ENCODE data around the gene DLST.

The DLST gene

GRCh38 chr14:74934476-74935359, 53.0 kb downstream of the DLST start:
- ATAC-seq, result no peak
- TF ChIP-seq OSR1 (CRISPR knock-in tag; IDR thresholded peaks at IDR 0.05) (no peak), ZNF565 (CRISPR knock-in tag; conservative IDR thresholded peaks at IDR 0.05; ENCODE audit: low read depth) (no peak), SNAI2 (CRISPR knock-in tag; IDR thresholded peaks at IDR 0.05) (no peak), BACH2 (CRISPR knock-in tag; IDR thresholded peaks at IDR 0.05; ENCODE audit: borderline replicate concordance) (no peak), PATZ1 (CRISPR knock-in tag; IDR thresholded peaks at IDR 0.05; ENCODE audit: borderline replicate concordance) (no peak), ZNF70 (CRISPR knock-in tag; IDR thresholded peaks at IDR 0.05) (no peak), TSHZ2 (CRISPR knock-in tag; IDR thresholded peaks at IDR 0.05) (no peak), CSDC2 (CRISPR knock-in tag; IDR thresholded peaks at IDR 0.05) (no peak), RARB (CRISPR knock-in tag; IDR thresholded peaks at IDR 0.05) (no peak), CSRNP3 (CRISPR knock-in tag; IDR thresholded peaks at IDR 0.05) (no peak), POU6F1 (CRISPR knock-in tag; IDR thresholded peaks at IDR 0.05; ENCODE audit: borderline replicate concordance, low read depth) (no peak), ZNF8 (CRISPR knock-in tag; IDR thresholded peaks at IDR 0.05) (no peak), ZFP30 (CRISPR knock-in tag; IDR thresholded peaks at IDR 0.05) (no peak), ZC3H10 (CRISPR knock-in tag; IDR thresholded peaks at IDR 0.05) (no peak)

- no peak for ATAC-seq
- TF ChIP-seq CSDC2 (CRISPR knock-in tag; IDR thresholded peaks at IDR 0.05), result no peak
- no peak for TF ChIP-seq SNAI2 (CRISPR knock-in tag; IDR thresholded peaks at IDR 0.05)
- TF ChIP-seq TSHZ2 (CRISPR knock-in tag; IDR thresholded peaks at IDR 0.05), result no peak
- no peak for TF ChIP-seq TCF4 (CRISPR knock-in tag; IDR thresholded peaks at IDR 0.05; ENCODE audit: borderline replicate concordance)
These were observed 53.6 kb downstream of the DLST start for GRCh38 chr14:74935360-74935680.

- ATAC-seq, result no peak
- TF ChIP-seq ISL1 (CRISPR knock-in tag; IDR thresholded peaks at IDR 0.05) (no peak), ZNF8 (CRISPR knock-in tag; IDR thresholded peaks at IDR 0.05) (no peak), TSHZ2 (CRISPR knock-in tag; IDR thresholded peaks at IDR 0.05) (no peak), PATZ1 (CRISPR knock-in tag; IDR thresholded peaks at IDR 0.05; ENCODE audit: borderline replicate concordance) (no peak), CREB5 (CRISPR knock-in tag; IDR thresholded peaks at IDR 0.05; ENCODE audit: low read depth) (no peak), BACH2 (CRISPR knock-in tag; IDR thresholded peaks at IDR 0.05; ENCODE audit: borderline replicate concordance) (no peak)
These were observed 54.4 kb downstream of the DLST start for GRCh38 chr14:74936151-74936550.

Measured in SK-N-SH treated with all-trans-retinoic acid at 6 μM for 48 hours (cell line).